ENCODE measurements around the gene ZC2HC1B.

DNA sequence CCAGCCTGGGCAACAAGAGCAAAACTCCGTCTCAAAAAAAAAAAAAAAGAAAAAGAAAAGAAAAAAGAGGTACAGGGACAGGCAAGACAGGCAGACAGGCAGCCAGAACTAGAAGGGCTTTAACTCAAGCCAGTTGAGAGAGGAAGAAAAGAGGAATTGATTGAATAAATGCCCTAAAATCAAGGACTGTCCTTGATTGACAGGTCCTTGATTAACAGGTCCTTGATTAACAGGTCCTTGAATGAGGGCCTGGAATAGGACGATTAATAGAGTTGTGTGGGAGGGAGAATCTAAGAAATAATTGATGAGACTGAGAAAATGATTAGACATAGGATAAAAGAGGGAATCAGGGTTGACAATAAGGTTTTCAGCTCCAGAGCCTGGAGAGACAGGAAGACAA is 36.1 kb downstream of the ZC2HC1B start:
- TF ChIP-seq, protein P1, sequence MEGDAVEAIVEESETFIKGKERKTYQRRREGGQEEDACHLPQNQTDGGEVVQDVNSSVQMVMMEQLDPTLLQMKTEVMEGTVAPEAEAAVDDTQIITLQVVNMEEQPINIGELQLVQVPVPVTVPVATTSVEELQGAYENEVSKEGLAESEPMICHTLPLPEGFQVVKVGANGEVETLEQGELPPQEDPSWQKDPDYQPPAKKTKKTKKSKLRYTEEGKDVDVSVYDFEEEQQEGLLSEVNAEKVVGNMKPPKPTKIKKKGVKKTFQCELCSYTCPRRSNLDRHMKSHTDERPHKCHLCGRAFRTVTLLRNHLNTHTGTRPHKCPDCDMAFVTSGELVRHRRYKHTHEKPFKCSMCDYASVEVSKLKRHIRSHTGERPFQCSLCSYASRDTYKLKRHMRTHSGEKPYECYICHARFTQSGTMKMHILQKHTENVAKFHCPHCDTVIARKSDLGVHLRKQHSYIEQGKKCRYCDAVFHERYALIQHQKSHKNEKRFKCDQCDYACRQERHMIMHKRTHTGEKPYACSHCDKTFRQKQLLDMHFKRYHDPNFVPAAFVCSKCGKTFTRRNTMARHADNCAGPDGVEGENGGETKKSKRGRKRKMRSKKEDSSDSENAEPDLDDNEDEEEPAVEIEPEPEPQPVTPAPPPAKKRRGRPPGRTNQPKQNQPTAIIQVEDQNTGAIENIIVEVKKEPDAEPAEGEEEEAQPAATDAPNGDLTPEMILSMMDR (IDR thresholded peaks at IDR 0.05): no peak
- TF ChIP-seq EP300 (IDR thresholded peaks at IDR 0.05): no peak
- no peak for TF ChIP-seq POLR2A (IDR thresholded peaks at IDR 0.05)
